Liver (tissue), 9 donors: ENCODE measurements around the gene KCNIP4. TPM values are rescaled to one million over a fixed set of nuclear protein-coding genes. Genes with fewer than 3 reads are reported as not detected.

Experiments
- DNase-seq: peaks from one replicate; pipeline ENCODE4 v3.0.0-alpha.2; 2017; ENCODE audit warnings: low spot score
- H3K27ac ChIP-seq, 2 donors: one replicate each; pipeline ENCODE4 v1.7.0; 2013; ENCODE audit warnings: inconsistent platforms in 2 of 2, low read length in 2 of 2, control low read depth in 1 of 2, low read depth in 1 of 2, mild to moderate bottlenecking in 1 of 2
- H3K27me3 ChIP-seq, 4 donors: one replicate each; pipeline versions ENCODE4 v1.6.1 to v1.7.0; 2013; ENCODE audit warnings: low read length in 3 of 4, inconsistent platforms in 1 of 4, mild to moderate bottlenecking in 1 of 4, moderate library complexity in 1 of 4; ENCODE audit not compliant: control insufficient read depth in 4 of 4, insufficient read depth in 4 of 4
- H3K36me3 ChIP-seq, 4 donors: one replicate each; pipeline versions ENCODE4 v1.6.1 to v1.7.0; 2013; ENCODE audit warnings: low read length in 3 of 4, mild to moderate bottlenecking in 3 of 4, low read depth in 1 of 4, moderate library complexity in 1 of 4; ENCODE audit not compliant: control insufficient read depth in 4 of 4, insufficient read depth in 3 of 4
- H3K4me1 ChIP-seq, 4 donors: one replicate each; pipeline versions ENCODE4 v1.6.1 to v1.7.0; 2013; ENCODE audit warnings: low read length in 3 of 4, mild to moderate bottlenecking in 3 of 4, moderate library complexity in 1 of 4; ENCODE audit not compliant: control insufficient read depth in 4 of 4, insufficient read depth in 4 of 4
- H3K4me3 ChIP-seq, 3 donors: one replicate each; pipeline versions ENCODE4 v1.6.1 to v1.7.0; 2013; ENCODE audit warnings: low read length in 3 of 3, control low read depth in 1 of 3, low read depth in 1 of 3, mild to moderate bottlenecking in 1 of 3
- H3K9ac ChIP-seq, 2 donors: one replicate each; pipeline ENCODE4 v1.7.0; 2013; ENCODE audit warnings: low read length in 2 of 2, mild to moderate bottlenecking in 2 of 2, moderate library complexity in 2 of 2, control low read depth in 1 of 2, low read depth in 1 of 2
- H3K9me3 ChIP-seq, 4 donors: one replicate each; pipeline versions ENCODE4 v1.6.1 to v1.7.0; 2013; ENCODE audit warnings: low read length in 3 of 4; ENCODE audit not compliant: control insufficient read depth in 4 of 4
- EGR1 ChIP-seq, 2 donors: IDR thresholded peaks; 2 replicates each; pipeline ENCODE4 v1.6.1; 2016 to 2018; ENCODE audit warnings: antibody characterized with exemption in 2 of 2, low read depth in 2 of 2
- FOXA1 ChIP-seq: IDR thresholded peaks from 2 replicates; pipeline ENCODE4 v1.6.1; 2016; ENCODE audit warnings: antibody characterized with exemption
- FOXA2 ChIP-seq: IDR thresholded peaks from 2 replicates; pipeline ENCODE4 v1.6.1; 2016; ENCODE audit warnings: antibody characterized with exemption
- GABPA ChIP-seq, 2 donors: IDR thresholded peaks in 1 of 2; conservative IDR thresholded peaks in 1 of 2; 2 replicates each; pipeline ENCODE4 v1.6.1; 2016; ENCODE audit warnings: antibody characterized with exemption in 2 of 2, mild to moderate bottlenecking in 1 of 2, moderate library complexity in 1 of 2
- HNF4A ChIP-seq, 2 donors: conservative IDR thresholded peaks; 2 replicates each; pipeline ENCODE4 v1.6.1; 2016; ENCODE audit warnings: antibody characterized with exemption in 2 of 2, mild to moderate bottlenecking in 2 of 2
- HNF4G ChIP-seq: IDR thresholded peaks from 2 replicates; pipeline ENCODE4 v1.6.1; 2016; ENCODE audit warnings: antibody characterized with exemption
- JUND ChIP-seq, 2 donors: IDR thresholded peaks; 2 replicates each; pipeline ENCODE4 v1.6.1; 2016; ENCODE audit warnings: antibody characterized with exemption in 2 of 2
- NR2F2 ChIP-seq: IDR thresholded peaks from 2 replicates; pipeline ENCODE4 v1.6.1; 2016; ENCODE audit warnings: antibody characterized with exemption
- RAD21 ChIP-seq, 2 donors: IDR thresholded peaks; 2 replicates each; pipeline ENCODE4 v1.6.1; 2016; ENCODE audit warnings: antibody characterized with exemption in 2 of 2, mild to moderate bottlenecking in 2 of 2
- RXRA ChIP-seq, 2 donors: IDR thresholded peaks; 2 replicates each; pipeline ENCODE4 v1.6.1; 2017 to 2018; ENCODE audit warnings: antibody characterized with exemption in 2 of 2, mild to moderate bottlenecking in 1 of 2
- SP1 ChIP-seq: IDR thresholded peaks from 2 replicates; pipeline ENCODE4 v1.6.1; 2018; ENCODE audit warnings: antibody characterized with exemption, mild to moderate bottlenecking
- TAF1 ChIP-seq: conservative IDR thresholded peaks from 2 replicates; pipeline ENCODE4 v1.6.1; 2016; ENCODE audit warnings: antibody characterized with exemption, mild to moderate bottlenecking
- YY1 ChIP-seq: IDR thresholded peaks from 2 replicates; pipeline ENCODE4 v1.6.1; 2016; ENCODE audit warnings: antibody characterized with exemption, mild to moderate bottlenecking
- WGBS: extraction: QIAGEN DNeasy Blood & Tissue Kit; methylation state at CpG from one replicate; pipeline ENCODE4 v1.1.7; 2013; 5-methylcytosine and 5-hydroxymethylcytosine counted together
- polyA plus RNA-seq, 2 donors: library from polyadenylated mRNA; stranded (reverse) in 1 of 2; unstranded in 1 of 2; fragments of 200-250 nt in 1 of 2; fragments of >200 nt in 1 of 2; fragmentation: Nextera tagmentation in 1 of 2; extraction: Ambion mirVana in 1 of 2; gene quantifications; one replicate each; pipeline versions ENCODE4 v1.2.1 to v1.2.3, GENCODE V29; 2013 to 2015
- total RNA-seq, 2 donors: library from RNA; depleted of rRNA; stranded (reverse); fragments of >200 nt; gene quantifications; one replicate each; pipeline ENCODE4 v1.2.3, GENCODE V29; 2014
- TF ChIP-seq, protein P1 (sequence below): fragments of 150-350 bp; IDR thresholded peaks from 2 replicates; pipeline ENCODE4 v1.5.1; 2017; ENCODE audit warnings: improper control_type of control experiment, low read depth, low read length; ENCODE audit not compliant: missing input control
- TF ChIP-seq, protein P2 (sequence below): IDR thresholded peaks from 2 replicates; pipeline ENCODE4 v1.6.1; 2016; ENCODE audit warnings: antibody characterized with exemption
- TF ChIP-seq, protein P3 (sequence below): IDR thresholded peaks from 2 replicates; pipeline ENCODE4 v1.6.1; 2016; ENCODE audit warnings: antibody characterized with exemption
- TF ChIP-seq, protein P4 (sequence below): IDR thresholded peaks from 2 replicates; pipeline ENCODE4 v1.6.1; 2016; ENCODE audit warnings: antibody characterized with exemption
- TF ChIP-seq, protein P5 (sequence below): IDR thresholded peaks from 2 replicates; pipeline ENCODE4 v1.6.1; 2016; ENCODE audit warnings: antibody characterized with exemption, mild to moderate bottlenecking
- donor health status: healthy.
- donor health status: healthy.
- donor health status: healthy.
- donor health status: healthy.
- donor health status: healthy.

KCNIP4 gene
- total and polyA plus RNA-seq, 4 donors, result 0.08 to 0.14 TPM; not detected in 2

DNA sequence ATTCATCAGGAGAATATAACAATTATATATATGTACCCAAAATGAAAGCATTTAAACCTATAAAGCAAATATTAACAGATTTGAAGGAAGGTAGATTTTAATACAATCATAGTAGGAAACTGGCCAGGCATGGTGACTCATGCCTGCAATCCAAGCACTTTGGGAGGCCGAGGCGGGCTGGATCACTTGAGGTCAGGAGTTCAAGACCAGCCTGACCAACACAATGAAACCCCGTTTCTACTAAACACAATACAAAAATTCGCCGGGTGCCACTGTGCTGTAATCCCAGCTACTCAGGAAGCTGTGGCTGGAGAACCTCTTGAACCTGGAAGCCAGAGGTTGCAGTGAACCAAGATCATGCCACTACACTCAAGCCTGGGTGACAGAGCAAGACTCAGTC lies 118.3 kb downstream of the KCNIP4 start:
- Histone ChIP-seq H3K4me1 (no peaks in the 10 kb centered on the region), H3K9ac (no peak overlapping the region), H3K27me3 (no peaks in the 10 kb centered on the region), H3K36me3 (no peaks in the 10 kb centered on the region), H3K9me3 (no peaks in the 10 kb centered on the region), H3K4me3 (no peak overlapping the region), H3K27ac (no peak overlapping the region)
- DNase-seq, result no peak
- TF ChIP-seq EGR1 (IDR thresholded peaks at IDR 0.05; ENCODE audit: low read depth in 2 of 2) (no peak), SP1 (no peak), RAD21 (IDR thresholded peaks at IDR 0.05) (no peak), FOXA1 (no peak), NR2F2 (no peak), GABPA (IDR thresholded peaks at IDR 0.05 in 1 of 2, conservative IDR thresholded peaks at IDR 0.05 in 1 of 2) (no peak), FOXA2 (no peak), HNF4A (conservative IDR thresholded peaks at IDR 0.05) (no peak), TAF1 (no peak), HNF4G (no peak), YY1 (no peak), JUND (IDR thresholded peaks at IDR 0.05) (no peak), RXRA (IDR thresholded peaks at IDR 0.05) (no peak)
- TF ChIP-seq, protein P1, sequence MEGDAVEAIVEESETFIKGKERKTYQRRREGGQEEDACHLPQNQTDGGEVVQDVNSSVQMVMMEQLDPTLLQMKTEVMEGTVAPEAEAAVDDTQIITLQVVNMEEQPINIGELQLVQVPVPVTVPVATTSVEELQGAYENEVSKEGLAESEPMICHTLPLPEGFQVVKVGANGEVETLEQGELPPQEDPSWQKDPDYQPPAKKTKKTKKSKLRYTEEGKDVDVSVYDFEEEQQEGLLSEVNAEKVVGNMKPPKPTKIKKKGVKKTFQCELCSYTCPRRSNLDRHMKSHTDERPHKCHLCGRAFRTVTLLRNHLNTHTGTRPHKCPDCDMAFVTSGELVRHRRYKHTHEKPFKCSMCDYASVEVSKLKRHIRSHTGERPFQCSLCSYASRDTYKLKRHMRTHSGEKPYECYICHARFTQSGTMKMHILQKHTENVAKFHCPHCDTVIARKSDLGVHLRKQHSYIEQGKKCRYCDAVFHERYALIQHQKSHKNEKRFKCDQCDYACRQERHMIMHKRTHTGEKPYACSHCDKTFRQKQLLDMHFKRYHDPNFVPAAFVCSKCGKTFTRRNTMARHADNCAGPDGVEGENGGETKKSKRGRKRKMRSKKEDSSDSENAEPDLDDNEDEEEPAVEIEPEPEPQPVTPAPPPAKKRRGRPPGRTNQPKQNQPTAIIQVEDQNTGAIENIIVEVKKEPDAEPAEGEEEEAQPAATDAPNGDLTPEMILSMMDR, result no peak
- TF ChIP-seq, protein P2, sequence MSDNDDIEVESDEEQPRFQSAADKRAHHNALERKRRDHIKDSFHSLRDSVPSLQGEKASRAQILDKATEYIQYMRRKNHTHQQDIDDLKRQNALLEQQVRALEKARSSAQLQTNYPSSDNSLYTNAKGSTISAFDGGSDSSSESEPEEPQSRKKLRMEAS, result no peak
- TF ChIP-seq, protein P3, sequence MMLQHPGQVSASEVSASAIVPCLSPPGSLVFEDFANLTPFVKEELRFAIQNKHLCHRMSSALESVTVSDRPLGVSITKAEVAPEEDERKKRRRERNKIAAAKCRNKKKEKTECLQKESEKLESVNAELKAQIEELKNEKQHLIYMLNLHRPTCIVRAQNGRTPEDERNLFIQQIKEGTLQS, result no peak
- TF ChIP-seq, protein P4, sequence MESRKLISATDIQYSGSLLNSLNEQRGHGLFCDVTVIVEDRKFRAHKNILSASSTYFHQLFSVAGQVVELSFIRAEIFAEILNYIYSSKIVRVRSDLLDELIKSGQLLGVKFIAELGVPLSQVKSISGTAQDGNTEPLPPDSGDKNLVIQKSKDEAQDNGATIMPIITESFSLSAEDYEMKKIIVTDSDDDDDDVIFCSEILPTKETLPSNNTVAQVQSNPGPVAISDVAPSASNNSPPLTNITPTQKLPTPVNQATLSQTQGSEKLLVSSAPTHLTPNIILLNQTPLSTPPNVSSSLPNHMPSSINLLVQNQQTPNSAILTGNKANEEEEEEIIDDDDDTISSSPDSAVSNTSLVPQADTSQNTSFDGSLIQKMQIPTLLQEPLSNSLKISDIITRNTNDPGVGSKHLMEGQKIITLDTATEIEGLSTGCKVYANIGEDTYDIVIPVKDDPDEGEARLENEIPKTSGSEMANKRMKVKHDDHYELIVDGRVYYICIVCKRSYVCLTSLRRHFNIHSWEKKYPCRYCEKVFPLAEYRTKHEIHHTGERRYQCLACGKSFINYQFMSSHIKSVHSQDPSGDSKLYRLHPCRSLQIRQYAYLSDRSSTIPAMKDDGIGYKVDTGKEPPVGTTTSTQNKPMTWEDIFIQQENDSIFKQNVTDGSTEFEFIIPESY, result no peak
- WGBS, result 74% methylated on average over 5 of the region's 5 CpGs

DNA sequence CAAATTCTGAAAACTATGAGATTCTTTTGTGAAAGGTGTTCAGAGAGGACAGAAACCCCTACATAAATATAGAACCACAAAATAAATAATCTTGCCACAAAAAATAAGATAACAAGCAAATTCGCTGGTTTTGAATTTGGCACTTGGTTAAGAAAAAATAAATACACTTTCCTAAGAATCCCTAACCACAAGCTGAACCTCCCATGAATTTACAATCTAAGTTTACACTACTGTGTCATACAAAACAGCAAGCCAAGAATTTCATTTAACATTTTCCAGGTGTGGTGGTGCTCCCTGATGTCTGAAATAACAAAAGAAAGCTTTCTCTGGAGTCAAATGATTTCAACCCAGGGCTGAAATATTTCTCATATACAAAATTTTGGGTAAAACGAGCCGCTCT lies 121.0 kb downstream of the KCNIP4 start:
- no peak overlapping the region for H3K27ac ChIP-seq
- no peak for DNase-seq
- no peaks in the 10 kb centered on the region for H3K27me3 ChIP-seq
- TF ChIP-seq RXRA (IDR thresholded peaks at IDR 0.05) (no peak), HNF4A (conservative IDR thresholded peaks at IDR 0.05) (no peak)
- H3K4me1 ChIP-seq, result no peaks in the 10 kb centered on the region
- 63% methylated on average over 3 of the region's 3 CpGs for WGBS
- H3K9ac ChIP-seq, result no peak overlapping the region
- no peak overlapping the region for H3K4me3 ChIP-seq
- no peaks in the 10 kb centered on the region for H3K9me3 ChIP-seq
- no peaks in the 10 kb centered on the region for H3K36me3 ChIP-seq

DNA sequence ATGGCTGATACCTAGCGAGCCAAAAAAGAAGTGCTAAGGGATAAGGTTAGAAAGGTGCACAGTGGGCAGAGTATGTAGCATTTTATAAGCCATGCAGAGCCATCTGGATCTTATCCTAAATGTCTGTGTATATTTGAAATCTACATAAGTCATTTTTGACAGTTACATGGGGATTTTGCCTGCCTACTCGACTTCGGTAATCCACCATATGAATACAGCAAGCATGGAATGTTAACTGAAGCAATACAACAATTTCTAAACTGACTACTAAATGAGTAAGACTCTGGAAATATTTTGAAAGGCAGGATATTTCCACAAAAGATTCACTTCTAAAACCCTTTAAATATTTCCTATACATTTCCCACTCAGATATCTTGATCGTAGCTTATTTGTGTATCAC lies 122.5 kb downstream of the KCNIP4 start:
- no peaks in the 10 kb centered on the region for H3K9me3 ChIP-seq
- no peak for DNase-seq
- no peak overlapping the region for H3K9ac ChIP-seq
- H3K36me3 ChIP-seq, result no peaks in the 10 kb centered on the region
- H3K4me1 ChIP-seq, result no peaks in the 10 kb centered on the region
- no peak overlapping the region for H3K27ac ChIP-seq
- H3K27me3 ChIP-seq, result no peaks in the 10 kb centered on the region
- 85% methylated on average over 4 of the region's 4 CpGs for WGBS
- H3K4me3 ChIP-seq, result no peak overlapping the region
- TF ChIP-seq NR2F2, result no peak
- TF ChIP-seq YY1, result no peak
- TF ChIP-seq FOXA1, result no peak
- no peak for TF ChIP-seq HNF4A (conservative IDR thresholded peaks at IDR 0.05)
- TF ChIP-seq, protein P4, result no peak
- no peak for TF ChIP-seq JUND (IDR thresholded peaks at IDR 0.05)
- TF ChIP-seq, protein P2, result no peak
- no peak for TF ChIP-seq RXRA (IDR thresholded peaks at IDR 0.05)
- TF ChIP-seq EGR1 (IDR thresholded peaks at IDR 0.05; ENCODE audit: low read depth in 2 of 2), result no peak
- TF ChIP-seq, protein P5, sequence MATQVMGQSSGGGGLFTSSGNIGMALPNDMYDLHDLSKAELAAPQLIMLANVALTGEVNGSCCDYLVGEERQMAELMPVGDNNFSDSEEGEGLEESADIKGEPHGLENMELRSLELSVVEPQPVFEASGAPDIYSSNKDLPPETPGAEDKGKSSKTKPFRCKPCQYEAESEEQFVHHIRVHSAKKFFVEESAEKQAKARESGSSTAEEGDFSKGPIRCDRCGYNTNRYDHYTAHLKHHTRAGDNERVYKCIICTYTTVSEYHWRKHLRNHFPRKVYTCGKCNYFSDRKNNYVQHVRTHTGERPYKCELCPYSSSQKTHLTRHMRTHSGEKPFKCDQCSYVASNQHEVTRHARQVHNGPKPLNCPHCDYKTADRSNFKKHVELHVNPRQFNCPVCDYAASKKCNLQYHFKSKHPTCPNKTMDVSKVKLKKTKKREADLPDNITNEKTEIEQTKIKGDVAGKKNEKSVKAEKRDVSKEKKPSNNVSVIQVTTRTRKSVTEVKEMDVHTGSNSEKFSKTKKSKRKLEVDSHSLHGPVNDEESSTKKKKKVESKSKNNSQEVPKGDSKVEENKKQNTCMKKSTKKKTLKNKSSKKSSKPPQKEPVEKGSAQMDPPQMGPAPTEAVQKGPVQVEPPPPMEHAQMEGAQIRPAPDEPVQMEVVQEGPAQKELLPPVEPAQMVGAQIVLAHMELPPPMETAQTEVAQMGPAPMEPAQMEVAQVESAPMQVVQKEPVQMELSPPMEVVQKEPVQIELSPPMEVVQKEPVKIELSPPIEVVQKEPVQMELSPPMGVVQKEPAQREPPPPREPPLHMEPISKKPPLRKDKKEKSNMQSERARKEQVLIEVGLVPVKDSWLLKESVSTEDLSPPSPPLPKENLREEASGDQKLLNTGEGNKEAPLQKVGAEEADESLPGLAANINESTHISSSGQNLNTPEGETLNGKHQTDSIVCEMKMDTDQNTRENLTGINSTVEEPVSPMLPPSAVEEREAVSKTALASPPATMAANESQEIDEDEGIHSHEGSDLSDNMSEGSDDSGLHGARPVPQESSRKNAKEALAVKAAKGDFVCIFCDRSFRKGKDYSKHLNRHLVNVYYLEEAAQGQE, result no peak
- TF ChIP-seq TAF1, result no peak
- no peak for TF ChIP-seq SP1
- no peak for TF ChIP-seq RAD21 (IDR thresholded peaks at IDR 0.05)
